Smooth muscle cell (in vitro differentiated cells): ENCODE data around the gene TMEM151B. TPM values are rescaled to one million over a fixed set of nuclear protein-coding genes. Genes with fewer than 3 reads are reported as not detected.
A peak's percentile ranks its signal among the peaks of the same experiment; 100 is the strongest.

Experiments
- DNase-seq: peaks from one replicate; lab custom pipeline; 2025; ENCODE audit not compliant: unreplicated experiment; lab: John Stamatoyannopoulos, UW
- H2AFZ ChIP-seq: fragments of 200-600 bp; sonication (generic); 2 replicates; pipeline ENCODE4 v1.6.0; 2016; ENCODE audit warnings: antibody characterized with exemption, low read depth, mild to moderate bottlenecking
- H3F3A ChIP-seq: fragments of 200-600 bp; sonication (generic); 2 replicates; pipeline ENCODE4 v1.6.0; 2017; ENCODE audit warnings: antibody characterized with exemption, low read depth
- H3K27ac ChIP-seq: fragments of 200-600 bp; sonication (generic); 2 replicates; pipeline ENCODE4 v1.5.1; 2016; ENCODE audit warnings: low read depth, mild to moderate bottlenecking
- H3K27me3 ChIP-seq: fragments of 200-600 bp; sonication (generic); 2 replicates; pipeline ENCODE4 v1.6.1; 2016; ENCODE audit warnings: low read depth, mild to moderate bottlenecking
- H3K36me3 ChIP-seq: fragments of 200-600 bp; sonication (generic); 2 replicates; pipeline ENCODE4 v1.5.1; 2016; ENCODE audit warnings: low read depth
- H3K4me1 ChIP-seq: fragments of 200-600 bp; sonication (generic); 2 replicates; pipeline ENCODE4 v1.5.1; 2016; ENCODE audit warnings: low read depth
- H3K4me2 ChIP-seq: fragments of 200-600 bp; sonication (generic); 2 replicates; pipeline ENCODE4 v1.6.0; 2016; ENCODE audit warnings: mild to moderate bottlenecking
- H3K4me3 ChIP-seq: fragments of 200-600 bp; sonication (generic); 2 replicates; pipeline ENCODE4 v1.5.1; 2016; ENCODE audit warnings: mild to moderate bottlenecking
- H3K79me2 ChIP-seq: fragments of 200-600 bp; sonication (generic); 2 replicates; pipeline ENCODE4 v1.6.0; 2016; ENCODE audit warnings: low read depth, mild to moderate bottlenecking
- H3K9ac ChIP-seq: fragments of 200-600 bp; sonication (generic); 2 replicates; pipeline ENCODE4 v1.6.0; 2016; ENCODE audit warnings: low read depth
- H3K9me3 ChIP-seq: fragments of 200-600 bp; sonication (generic); replicated peaks from 2 replicates; pipeline ENCODE4 v1.5.1; 2016; ENCODE audit warnings: low read depth
- H4K20me1 ChIP-seq: fragments of 200-600 bp; sonication (generic); 2 replicates; pipeline ENCODE4 v1.6.0; 2016; ENCODE audit warnings: low read depth
- CTCF ChIP-seq: fragments of 200-600 bp; sonication (generic); IDR thresholded peaks from 2 replicates; pipeline ENCODE4 v1.5.1; 2017; ENCODE audit warnings: borderline replicate concordance, mild to moderate bottlenecking, antibody characterized with exemption; ENCODE audit not compliant: insufficient read depth, poor library complexity, severe bottlenecking
- WGBS: methylation state at CpG from one replicate; pipeline ENCODE4 v1.1.7; 2016; ENCODE audit warnings: low lambda C conversion rate; 5-methylcytosine and 5-hydroxymethylcytosine counted together
- polyA plus RNA-seq: library from polyadenylated mRNA; unstranded; fragments of >200 nt; fragmentation: Nextera tagmentation; extraction: Ambion mirVana; gene quantifications from 2 replicates; pipeline ENCODE4 v1.2.1, GENCODE V29; 2016
- total RNA-seq: library from RNA; depleted of rRNA; stranded (reverse); fragments of >200 nt; gene quantifications from 2 replicates; pipeline ENCODE4 v1.2.3, GENCODE V29; 2014

The TMEM151B gene
- total and polyA plus RNA-seq, 2 experiments from 2014 or later, result not detected

GRCh38 chr6:44243345-44243744 lies 26.9 kb upstream of the TMEM151B start:
- Histone ChIP-seq H3K79me2 (peaks cover 14% of the 10 kb centered on the region), H3K27me3 (no peaks in the 10 kb centered on the region), H3K9ac (no peak overlapping the region), H2AFZ (no peak overlapping the region), H3K27ac (no peak overlapping the region), H3F3A (peaks cover 5% of the 10 kb centered on the region), H3K4me2 (no peak overlapping the region), H4K20me1 (peaks cover 14% of the 10 kb centered on the region), H3K4me3 (no peak overlapping the region), H3K36me3 (no peaks in the 10 kb centered on the region), H3K9me3 (no peaks in the 10 kb centered on the region), H3K4me1 (peaks cover 14% of the 10 kb centered on the region)
- TF ChIP-seq CTCF, result no peak
- WGBS, result 72% methylated on average over 7 of the region's 7 CpGs
- no peak for DNase-seq

GRCh38 chr6:44245391-44245911 lies 24.8 kb upstream of the TMEM151B start:
- H3K27ac ChIP-seq, result peak overlapping the region; percentile 90

GRCh38 chr6:44245912-44246662 lies 24.2 kb upstream of the TMEM151B start:
- Histone ChIP-seq H3K27me3 (no peaks in the 10 kb centered on the region), H2AFZ (peak overlapping the region; percentile 99), H3K36me3 (peaks cover 12% of the 10 kb centered on the region), H3K4me1 (peaks cover 29% of the 10 kb centered on the region), H3K4me2 (peak overlapping the region; percentile 93), H3K79me2 (peaks cover 42% of the 10 kb centered on the region), H3K27ac (peak overlapping the region; percentile 90), H3K4me3 (peak overlapping the region; percentile 89), H3K9ac (peak overlapping the region; percentile 93), H4K20me1 (peaks cover 41% of the 10 kb centered on the region), H3F3A (peaks cover 25% of the 10 kb centered on the region), H3K9me3 (no peaks in the 10 kb centered on the region)
- peak; percentile 75 for DNase-seq
- peak; percentile 20 for TF ChIP-seq CTCF
- WGBS, result 3% methylated on average over 60 of the region's 62 CpGs

More at GRCh38 chr6:44245391-44245911, 24.8 kb upstream of the TMEM151B start:
- Histone ChIP-seq H2AFZ (no peak overlapping the region), H3K9ac (no peak overlapping the region), H3K4me3 (peak overlapping the region; percentile 89), H3F3A (peaks cover 19% of the 10 kb centered on the region), H3K27me3 (no peaks in the 10 kb centered on the region), H3K79me2 (peaks cover 35% of the 10 kb centered on the region), H3K36me3 (peaks cover 10% of the 10 kb centered on the region), H3K9me3 (no peaks in the 10 kb centered on the region), H4K20me1 (peaks cover 35% of the 10 kb centered on the region), H3K4me2 (peak overlapping the region; percentile 93), H3K4me1 (peaks cover 29% of the 10 kb centered on the region)
- no peak for TF ChIP-seq CTCF
- no peak for DNase-seq
- 80% methylated on average over 11 of the region's 12 CpGs for WGBS
